DMS 273 (cell line): ENCODE data around the gene A2M.

ENCODE experiments used
- DNase-seq: peaks from one replicate; lab custom pipeline; 2025; ENCODE audit not compliant: unreplicated experiment; lab: John Stamatoyannopoulos, UW

Gene A2M

GRCh38 chr12:9099552-9100190 is 16.0 kb downstream of the A2M start:
- DNase-seq: no peak

DNA sequence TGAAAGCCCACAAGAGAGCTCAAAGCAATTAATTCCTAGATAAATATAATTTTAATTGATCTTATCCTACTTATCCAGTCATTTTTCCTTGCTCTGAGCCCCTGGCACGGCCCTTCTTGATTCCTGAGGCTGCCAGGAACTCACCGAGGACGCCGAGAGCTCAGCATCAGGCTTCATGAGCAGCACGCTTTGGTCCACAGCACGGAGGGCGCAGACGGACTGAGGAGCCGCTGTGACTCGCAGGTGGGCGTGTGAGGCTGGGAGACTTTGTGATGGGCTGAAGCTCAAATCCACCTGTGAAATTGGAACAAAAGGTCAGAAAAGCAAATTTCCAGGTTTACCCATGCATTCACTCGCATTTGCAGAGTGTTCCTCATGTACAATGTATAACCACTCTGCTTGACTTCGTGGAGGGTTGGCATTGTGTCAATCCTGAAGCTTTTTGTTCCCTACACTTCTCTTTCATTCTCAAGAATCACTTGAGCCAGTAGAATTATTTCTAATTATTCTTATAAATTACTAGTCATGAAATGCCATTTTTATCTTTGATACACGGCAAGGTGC is 17.2 kb downstream of the A2M start:
- DNase-seq: no peak

- no peak for DNase-seq
Measured at GRCh38 chr12:9098115-9098452, 17.6 kb downstream of the A2M start.

DNA sequence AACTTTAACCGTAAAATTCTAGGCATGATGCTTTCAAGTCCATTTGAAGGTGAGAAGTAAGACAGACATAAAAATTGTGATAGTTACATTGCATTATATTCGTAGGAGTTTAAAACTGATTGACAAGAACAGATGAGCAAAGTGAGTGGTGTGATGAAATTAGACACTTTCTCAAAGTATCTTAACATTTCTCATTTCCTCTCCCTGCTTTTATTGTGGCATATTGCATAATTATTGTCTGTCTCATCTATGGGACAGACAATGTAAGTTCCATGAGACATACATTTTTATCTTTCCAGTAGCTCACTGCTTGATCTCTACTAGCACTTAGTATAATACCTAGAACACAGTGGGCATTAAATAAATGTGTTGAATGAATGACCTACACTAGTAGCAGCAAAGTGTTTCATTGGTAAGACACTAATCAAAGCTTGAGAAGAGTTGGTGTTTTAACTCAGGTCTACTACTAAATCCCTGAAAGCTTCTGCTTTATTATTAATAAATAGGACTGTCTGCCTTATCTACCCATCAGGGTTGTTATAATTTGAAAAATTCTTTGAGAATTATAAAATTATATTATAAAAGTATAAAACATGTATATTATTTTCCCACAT is 19.0 kb downstream of the A2M start:
- DNase-seq: no peak

DNA sequence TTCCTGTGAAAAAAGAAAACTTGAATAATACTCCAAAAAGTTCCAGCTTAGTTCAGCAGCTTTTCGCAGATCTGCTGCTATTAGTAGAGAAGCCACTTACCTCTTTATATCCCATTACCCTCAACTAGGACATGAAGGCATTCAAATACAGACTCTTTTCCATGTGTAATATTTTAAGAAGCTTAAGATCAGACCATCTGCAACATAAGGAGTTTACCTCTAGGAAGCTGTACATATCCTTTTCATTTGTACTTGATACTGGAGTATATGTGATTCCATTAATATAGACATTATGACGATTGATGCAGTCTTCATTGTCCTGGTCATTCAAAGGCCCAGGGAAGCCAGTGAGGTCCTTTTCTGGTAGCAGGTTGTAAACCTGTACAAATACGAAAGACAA is 20.4 kb downstream of the A2M start:
- no peak for DNase-seq

DNA sequence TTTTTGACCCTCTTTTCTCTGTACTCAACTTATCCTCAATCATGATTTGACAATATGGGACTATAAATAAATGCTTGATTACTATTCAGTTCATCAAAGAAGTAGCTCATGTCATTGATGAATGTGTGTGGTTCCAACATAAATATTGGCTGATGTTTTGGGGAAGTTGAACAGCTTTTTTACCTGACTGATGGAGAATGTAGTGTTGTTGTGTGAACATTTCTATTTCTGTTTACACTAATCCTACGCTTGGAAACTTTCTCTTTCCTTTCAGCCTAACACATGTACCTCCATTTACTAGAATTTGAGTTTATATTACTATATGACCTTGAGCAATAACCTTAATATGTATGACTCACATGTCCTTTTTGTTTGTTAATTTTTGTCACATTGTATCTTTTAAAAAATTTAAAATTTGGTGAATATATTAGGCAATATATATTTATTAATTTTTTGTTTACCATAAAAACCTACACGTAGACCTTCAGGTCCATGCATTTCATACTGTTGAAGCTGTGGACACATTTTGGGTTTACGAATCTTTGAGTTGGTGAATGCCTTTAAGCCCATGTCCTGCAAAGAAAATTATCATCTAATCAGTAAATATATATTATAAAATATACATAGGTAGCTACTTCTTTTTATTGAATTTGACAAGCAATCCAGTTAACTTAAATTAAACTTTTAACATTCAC is 21.1 kb downstream of the A2M start:
- DNase-seq: no peak

DNA sequence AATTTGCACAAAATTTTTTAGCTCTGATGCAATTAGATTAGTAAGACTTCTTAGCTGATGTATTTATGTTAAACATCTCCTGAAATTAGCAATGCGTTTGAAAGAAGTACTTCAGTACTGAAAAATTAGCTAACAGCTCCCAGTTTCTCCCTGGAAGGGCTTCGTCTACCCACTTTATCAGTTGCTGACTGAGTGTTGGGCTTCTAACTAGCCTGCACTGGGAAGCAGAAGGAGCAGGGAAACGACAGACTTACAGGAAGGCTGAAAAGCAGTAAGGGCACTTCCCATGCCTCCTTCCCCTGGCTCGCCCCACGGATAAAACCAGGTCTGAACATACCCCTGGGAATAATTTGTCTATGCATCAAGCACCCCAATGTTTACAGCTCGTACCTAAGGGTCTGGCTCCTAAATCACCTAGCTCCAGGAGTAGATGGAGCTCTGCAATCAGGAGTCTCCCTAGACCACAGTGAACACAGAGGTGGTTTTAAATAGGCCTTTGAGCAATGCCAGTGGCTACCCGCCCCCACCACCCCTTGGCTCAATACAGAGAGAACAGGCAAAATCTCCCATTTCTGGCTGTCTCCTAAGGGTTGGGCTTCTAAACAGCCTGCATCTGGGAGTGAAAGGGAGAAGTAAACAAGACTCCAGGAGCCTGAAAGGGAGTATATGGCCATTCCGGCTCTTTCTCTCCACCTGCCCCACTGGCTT is 23.7 kb downstream of the A2M start:
- no peak for DNase-seq

DNA sequence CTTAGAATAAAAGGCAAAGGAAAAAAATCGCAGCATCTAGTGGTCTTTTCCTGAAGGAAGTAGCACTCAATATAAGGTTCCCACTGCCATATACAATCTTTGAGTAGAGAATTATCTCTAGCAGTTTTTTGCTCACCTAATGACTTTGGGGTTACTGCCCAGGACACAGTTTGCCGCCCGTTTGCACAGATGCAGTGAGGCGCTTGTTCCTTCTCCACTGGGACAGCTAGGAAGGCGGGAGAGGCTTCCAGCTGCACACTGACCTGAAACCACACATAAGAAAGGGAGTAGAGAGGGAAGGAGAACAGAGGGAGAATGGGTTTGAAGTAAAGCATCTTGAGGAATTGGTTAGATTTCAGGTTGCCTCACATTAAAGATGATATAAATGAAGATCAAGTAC is 25.5 kb downstream of the A2M start:
- DNase-seq: no peak

DNA sequence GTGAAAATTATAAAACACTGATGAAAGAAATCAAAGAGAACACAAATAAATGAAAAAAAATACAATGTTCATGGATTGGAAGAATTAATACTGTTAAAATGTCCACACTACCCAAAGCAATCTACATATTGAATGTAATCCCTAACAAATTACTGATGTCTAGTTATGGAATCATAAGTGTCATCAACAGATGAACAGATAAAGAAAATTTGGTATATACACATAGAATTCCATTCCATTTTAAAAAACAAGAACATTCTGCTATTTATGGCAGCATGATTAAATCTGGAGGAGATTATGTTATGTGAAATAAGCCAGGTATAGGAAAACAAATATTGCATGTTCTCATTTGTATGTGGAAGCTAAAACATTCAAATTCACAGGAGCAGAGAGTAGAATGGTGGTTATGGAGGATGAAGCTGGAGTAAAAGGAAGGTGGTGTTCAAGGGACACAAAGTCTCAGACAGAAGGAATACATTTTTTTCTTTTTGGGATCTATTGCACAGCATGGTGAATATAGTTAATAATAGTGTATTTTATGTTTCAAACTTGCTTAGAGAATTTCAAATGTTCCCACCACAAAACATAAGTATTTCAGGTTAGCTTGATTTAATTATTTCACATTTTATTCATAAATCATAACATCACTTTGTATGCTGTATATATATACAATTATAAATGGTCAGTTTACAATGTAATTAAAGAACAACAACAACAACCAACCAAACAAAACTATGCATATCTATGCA is 28.5 kb downstream of the A2M start:
- DNase-seq: no peak

GRCh38 chr12:9086087-9086486 is 29.6 kb downstream of the A2M start:
- no peak for DNase-seq

DNA sequence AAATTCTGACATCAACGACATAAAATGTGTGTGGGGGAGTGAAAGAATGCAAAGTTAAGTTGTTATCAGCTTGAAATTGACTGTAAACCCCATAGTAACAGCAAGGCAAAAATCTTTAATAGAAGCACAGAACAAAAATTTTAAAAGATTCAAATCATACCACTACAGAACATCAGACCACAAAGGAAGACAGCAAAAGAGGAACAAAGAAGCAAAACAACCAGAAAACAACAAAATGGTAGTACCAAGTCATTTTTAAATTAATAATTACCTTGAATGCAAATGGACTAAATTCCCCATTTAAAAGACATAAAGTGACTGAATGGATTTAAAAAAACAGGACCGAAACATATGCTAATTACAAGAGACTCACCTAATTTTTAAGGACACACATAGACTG is 31.3 kb downstream of the A2M start:
- DNase-seq: no peak

- no peak for DNase-seq
Measured at GRCh38 chr12:9083793-9084192, 31.9 kb downstream of the A2M start.

DNA sequence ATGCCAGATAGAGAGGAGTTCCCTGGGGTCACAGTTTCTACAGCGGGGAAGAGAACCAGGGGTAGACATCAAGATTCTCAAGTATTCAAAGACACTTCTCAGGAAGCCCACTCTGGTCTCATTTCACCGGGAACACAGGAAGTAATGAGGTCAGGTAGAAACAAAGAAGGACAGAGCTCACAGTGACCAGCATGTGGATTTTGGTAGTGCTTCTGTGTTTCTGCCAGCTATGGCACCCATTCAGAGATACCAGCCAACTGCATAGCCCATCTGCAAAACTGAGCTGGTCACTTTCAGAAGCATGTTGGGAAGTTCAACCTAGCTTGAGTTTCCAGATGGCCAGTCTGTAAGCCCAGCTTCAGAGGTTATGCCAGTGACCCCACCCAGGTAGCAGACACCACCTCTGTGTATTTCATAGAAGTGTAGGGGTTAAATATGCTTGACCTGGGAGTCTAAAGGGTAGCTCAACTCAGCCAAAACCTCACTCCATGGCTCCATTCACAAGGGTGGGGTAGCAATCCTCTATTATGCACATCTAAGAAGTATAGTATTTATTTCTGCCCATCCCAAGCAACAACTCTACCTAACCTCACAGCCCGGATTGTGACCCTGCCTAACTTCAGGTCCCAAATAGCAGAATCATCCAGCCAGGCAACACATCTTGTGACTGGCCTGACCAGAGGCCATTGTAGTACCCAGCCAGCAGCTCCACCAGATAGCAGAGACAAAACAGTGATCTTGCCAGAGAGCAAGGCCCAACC is 33.9 kb downstream of the A2M start:
- DNase-seq: no peak

DNA sequence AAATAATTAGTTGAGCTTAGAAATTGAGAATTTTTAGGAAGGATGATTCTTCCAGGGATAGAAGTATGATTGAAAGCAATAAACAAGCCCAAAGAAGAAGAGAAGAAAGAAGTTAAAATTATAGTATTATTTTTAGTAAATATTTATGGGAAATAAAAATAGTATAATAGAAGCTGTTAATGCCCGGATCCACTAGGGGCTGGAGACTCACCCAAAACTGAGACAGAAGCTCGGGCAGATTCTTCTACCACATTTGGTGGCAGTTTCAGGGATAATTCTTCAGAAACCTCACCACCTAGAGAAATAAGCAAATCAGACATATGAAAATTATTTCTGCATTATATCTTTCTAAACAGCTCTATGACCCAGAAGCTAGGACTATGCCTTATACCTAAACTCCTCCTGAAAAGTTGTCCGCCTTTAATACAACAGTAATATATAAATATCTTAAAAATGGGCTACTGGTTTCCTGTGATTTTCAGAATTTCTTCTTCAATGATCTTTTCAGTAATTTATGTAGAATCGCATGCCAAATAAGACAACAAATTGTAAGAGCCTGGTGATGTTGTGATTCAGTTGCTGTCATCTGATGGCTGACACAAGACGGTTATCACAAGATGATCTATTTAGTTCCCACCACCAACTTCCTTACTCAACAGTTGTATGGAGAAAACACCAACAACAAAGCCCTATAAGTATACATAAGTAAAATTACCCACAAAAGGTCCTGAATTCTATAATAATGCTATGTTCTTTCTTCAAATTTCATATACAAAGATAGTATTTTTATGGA is 35.6 kb downstream of the A2M start:
- no peak for DNase-seq

GRCh38 chr12:9079082-9079481 is 36.6 kb downstream of the A2M start:
- no peak for DNase-seq

DNA sequence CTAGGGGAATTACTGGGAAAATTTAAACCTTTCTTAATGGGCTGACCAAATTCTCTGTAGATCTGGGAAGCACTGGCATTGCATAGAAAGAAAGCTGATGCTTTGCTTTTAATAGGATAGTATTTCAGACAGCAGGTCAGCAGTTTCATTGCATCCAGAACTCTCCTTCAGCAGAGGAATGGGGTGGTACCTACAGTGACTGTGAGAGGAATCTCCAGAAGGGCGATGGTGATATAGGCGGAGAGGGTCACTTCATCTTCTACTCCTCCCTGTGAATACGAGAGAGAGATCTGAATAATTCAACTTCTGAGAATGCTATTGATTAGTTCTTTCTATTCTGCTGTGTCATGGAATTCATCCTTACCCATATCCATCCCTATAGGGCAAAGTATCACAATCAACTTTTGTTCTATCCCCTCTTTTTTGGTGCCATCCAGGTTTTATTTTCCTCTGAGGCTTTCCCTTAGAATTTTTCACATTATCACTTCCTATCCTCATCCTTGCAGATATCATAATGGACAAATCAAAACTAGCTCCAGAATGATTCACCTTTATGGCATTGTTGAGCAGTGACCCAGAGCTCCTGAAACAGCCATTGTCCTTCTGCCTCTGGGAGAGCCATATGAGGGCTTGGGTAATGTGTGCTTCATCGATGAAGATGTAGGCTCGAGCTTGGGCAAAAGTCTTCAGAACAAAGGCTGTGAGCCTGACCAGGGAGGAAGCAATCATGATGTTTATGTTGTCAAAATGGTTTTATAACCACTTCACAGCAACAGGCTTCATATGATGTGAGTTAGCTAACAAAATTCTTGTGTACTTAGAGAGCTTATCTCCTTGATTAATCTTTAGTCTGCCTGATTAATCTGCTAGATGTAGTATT is 38.3 kb downstream of the A2M start:
- no peak for DNase-seq

DNA sequence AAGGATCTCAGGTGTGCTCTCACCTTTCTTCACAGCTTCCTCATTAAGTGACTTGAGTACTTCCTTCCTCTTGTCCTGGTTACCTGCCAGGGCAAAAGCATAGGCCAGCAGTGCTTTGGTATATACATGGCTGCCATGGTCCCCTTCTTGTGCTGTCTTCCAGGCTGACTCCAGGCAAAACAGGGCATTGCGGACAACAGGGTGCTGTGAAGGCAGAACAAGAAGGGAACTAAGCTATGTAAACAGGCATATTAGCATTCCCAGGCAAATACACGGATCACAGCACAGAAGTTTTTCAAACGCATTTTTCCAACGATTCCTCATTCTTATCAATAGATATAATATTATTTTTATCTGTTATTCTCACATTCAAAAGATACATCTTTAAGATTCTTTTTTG is 39.0 kb downstream of the A2M start:
- DNase-seq: no peak

GRCh38 chr12:9075138-9075535 is 40.6 kb downstream of the A2M start:
- DNase-seq: no peak
